Peyer's patch (tissue), 4 donors: Measurements from ENCODE around the gene C1QTNF9. TPM values are rescaled to one million over a fixed set of nuclear protein-coding genes. Genes with fewer than 3 reads are reported as not detected.
"Not testable (repeated sequence)": the region's sequence is repeated elsewhere in the genome, so short reads cannot be mapped to it uniquely, and the experiment has no call there.

Experiments
- DNase-seq, 3 donors: peaks; one replicate each; pipeline ENCODE4 v3.0.0-alpha.2; 2017 to 2019
- H3K27ac ChIP-seq, 4 donors: fragments of 200-600 bp; sonication (generic); one replicate each; pipeline ENCODE4 v1.5.1; 2016 to 2019
- H3K27me3 ChIP-seq, 2 donors: fragments of 200-600 bp; sonication (generic); one replicate each; pipeline ENCODE4 v1.5.1; 2019
- H3K36me3 ChIP-seq, 3 donors: fragments of 200-600 bp; sonication (generic); one replicate each; pipeline ENCODE4 v1.5.1; 2016 to 2019
- H3K4me1 ChIP-seq, 4 donors: fragments of 200-600 bp; sonication (generic); one replicate each; pipeline ENCODE4 v1.5.1; 2016 to 2019
- H3K4me3 ChIP-seq, 4 donors: fragments of 200-600 bp; sonication (generic); 1 replicate in 3 of 4; 2 replicates in 1 of 4; pipeline ENCODE4 v1.5.1; 2016 to 2019; ENCODE audit warnings: mild to moderate bottlenecking in 1 of 4
- H3K9me3 ChIP-seq, 4 donors: fragments of 200-600 bp; sonication (generic); one replicate each; pipeline ENCODE4 v1.5.1; 2016 to 2019; ENCODE audit warnings: mild to moderate bottlenecking in 1 of 4
- POLR2A ChIP-seq, 2 donors: fragments of 450-650 bp; IDR thresholded peaks; one replicate each; pipeline ENCODE4 v1.5.1; 2017; ENCODE audit warnings: antibody characterized with exemption in 2 of 2, mild to moderate bottlenecking in 2 of 2, moderate library complexity in 2 of 2
- total RNA-seq, 4 donors: library from RNA; depleted of rRNA; stranded (reverse); fragments of >200 nt; gene quantifications; one replicate each; pipeline ENCODE4 v1.1.0, GENCODE V29; 2016
- TF ChIP-seq, protein P1 (sequence below), 6 experiments: fragments of 450-650 bp in 4 of 6; fragments of 200-600 bp in 2 of 6; sonication (generic) in 1 of 6; IDR thresholded peaks; one replicate each; pipeline ENCODE4 v1.5.1; 2017 to 2019; ENCODE audit warnings: antibody characterized with exemption in 6 of 6, mild to moderate bottlenecking in 3 of 6, moderate library complexity in 1 of 6

C1QTNF9 gene
- total RNA-seq, 4 donors from 2014 or later, result 0.40 TPM; not detected in 3

DNA sequence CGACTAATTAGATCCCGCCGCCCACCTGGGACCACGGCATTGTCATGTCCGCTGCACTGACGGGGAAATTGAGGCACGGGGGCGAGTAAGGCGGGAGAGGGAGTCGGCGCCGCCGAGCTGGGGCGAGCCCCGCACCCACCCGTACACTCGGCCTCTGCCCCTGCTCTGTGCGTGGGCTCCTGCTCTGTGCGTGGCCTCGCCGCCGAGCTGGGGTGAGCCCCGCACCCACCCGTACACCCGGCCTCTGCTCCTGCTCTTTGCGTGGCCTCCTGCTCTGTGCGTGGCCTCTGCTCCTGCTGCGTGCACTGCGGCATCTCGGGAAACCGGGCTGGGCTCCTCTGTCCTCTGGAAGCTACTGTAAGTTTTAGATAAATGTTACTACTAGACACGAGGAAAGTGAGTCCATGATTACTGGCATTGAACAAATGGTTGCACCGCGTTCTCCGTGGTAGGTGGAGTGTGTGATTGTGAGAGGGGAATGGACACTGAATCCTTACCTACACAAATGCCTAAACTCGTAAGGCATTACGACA, 826 bp upstream of the C1QTNF9 start:
- Histone ChIP-seq H3K27ac (no peak overlapping the region), H3K27me3 (no peaks in the 10 kb centered on the region), H3K4me1 (no peaks in the 10 kb centered on the region), H3K36me3 (peaks cover 0 to 11% (median 0%) of the 10 kb centered on the region in 3 donors), H3K9me3 (no peaks in the 10 kb centered on the region), H3K4me3 (no peak overlapping the region)
- DNase-seq, result no peak
- no peak for TF ChIP-seq POLR2A (IDR thresholded peaks at IDR 0.05)
- TF ChIP-seq, protein P1, sequence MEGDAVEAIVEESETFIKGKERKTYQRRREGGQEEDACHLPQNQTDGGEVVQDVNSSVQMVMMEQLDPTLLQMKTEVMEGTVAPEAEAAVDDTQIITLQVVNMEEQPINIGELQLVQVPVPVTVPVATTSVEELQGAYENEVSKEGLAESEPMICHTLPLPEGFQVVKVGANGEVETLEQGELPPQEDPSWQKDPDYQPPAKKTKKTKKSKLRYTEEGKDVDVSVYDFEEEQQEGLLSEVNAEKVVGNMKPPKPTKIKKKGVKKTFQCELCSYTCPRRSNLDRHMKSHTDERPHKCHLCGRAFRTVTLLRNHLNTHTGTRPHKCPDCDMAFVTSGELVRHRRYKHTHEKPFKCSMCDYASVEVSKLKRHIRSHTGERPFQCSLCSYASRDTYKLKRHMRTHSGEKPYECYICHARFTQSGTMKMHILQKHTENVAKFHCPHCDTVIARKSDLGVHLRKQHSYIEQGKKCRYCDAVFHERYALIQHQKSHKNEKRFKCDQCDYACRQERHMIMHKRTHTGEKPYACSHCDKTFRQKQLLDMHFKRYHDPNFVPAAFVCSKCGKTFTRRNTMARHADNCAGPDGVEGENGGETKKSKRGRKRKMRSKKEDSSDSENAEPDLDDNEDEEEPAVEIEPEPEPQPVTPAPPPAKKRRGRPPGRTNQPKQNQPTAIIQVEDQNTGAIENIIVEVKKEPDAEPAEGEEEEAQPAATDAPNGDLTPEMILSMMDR (IDR thresholded peaks at IDR 0.05), result no peak

- TF ChIP-seq, protein P1 (IDR thresholded peaks at IDR 0.05), result peak in 2 of 6 experiments; percentile 27 to 37
- TF ChIP-seq POLR2A (IDR thresholded peaks at IDR 0.05), result no peak
- Histone ChIP-seq H3K36me3 (no peaks in the 10 kb centered on the region), H3K9me3 (no peaks in the 10 kb centered on the region), H3K27ac (no peak overlapping the region), H3K4me1 (no peaks in the 10 kb centered on the region), H3K27me3 (no peaks in the 10 kb centered on the region), H3K4me3 (no peak overlapping the region)
- no peak for DNase-seq
These were observed 4.1 kb downstream of the C1QTNF9 start for GRCh38 chr13:24313439-24313838.

- H3K4me1 ChIP-seq, H3K9me3 ChIP-seq, DNase-seq, H3K27ac ChIP-seq, H3K36me3 ChIP-seq, H3K27me3 ChIP-seq, H3K4me3 ChIP-seq: not testable (repeated sequence)
These were observed 8.5 kb downstream of the C1QTNF9 start for GRCh38 chr13:24317835-24318234.

- H3K4me1 ChIP-seq, H3K9me3 ChIP-seq, H3K27me3 ChIP-seq, H3K27ac ChIP-seq, DNase-seq, H3K36me3 ChIP-seq, H3K4me3 ChIP-seq: not testable (repeated sequence)
These were observed 9.5 kb downstream of the C1QTNF9 start for GRCh38 chr13:24318878-24319277.

GRCh38 chr13:24319641-24320040, 10.3 kb downstream of the C1QTNF9 start:
- not testable (repeated sequence) for H3K27me3 ChIP-seq, DNase-seq, H3K4me1 ChIP-seq, H3K9me3 ChIP-seq, H3K27ac ChIP-seq, H3K36me3 ChIP-seq, H3K4me3 ChIP-seq

DNA sequence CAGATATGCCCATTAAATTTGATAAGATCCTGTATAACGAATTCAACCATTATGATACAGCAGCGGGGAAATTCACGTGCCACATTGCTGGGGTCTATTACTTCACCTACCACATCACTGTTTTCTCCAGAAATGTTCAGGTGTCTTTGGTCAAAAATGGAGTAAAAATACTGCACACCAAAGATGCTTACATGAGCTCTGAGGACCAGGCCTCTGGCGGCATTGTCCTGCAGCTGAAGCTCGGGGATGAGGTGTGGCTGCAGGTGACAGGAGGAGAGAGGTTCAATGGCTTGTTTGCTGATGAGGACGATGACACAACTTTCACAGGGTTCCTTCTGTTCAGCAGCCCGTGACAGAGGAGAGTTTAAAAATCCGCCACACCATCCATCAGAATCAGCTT, 12.0 kb downstream of the C1QTNF9 start:
- not testable (repeated sequence) for H3K4me3 ChIP-seq, H3K36me3 ChIP-seq, H3K9me3 ChIP-seq, H3K4me1 ChIP-seq, H3K27me3 ChIP-seq, H3K27ac ChIP-seq, DNase-seq

DNA sequence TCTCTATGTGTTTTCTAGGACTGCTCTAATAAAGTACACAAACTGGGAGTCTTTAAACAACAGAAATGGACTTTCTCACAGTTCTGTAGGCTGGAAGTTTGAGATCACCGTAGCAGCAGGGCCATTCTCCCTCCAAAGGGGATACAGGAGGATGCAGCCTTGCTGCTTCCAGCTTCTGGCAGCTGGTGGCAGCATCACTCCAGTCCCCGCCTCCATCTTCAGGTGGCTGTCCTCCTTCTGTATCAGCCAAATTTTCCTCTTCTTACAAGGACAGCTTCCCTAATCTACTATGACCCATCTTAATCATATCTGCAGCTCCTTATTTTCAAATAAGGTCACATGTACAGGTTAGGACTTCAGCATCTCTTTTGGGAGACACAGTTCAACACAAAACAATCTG, 13.1 kb downstream of the C1QTNF9 start:
- not testable (repeated sequence) for DNase-seq, H3K4me1 ChIP-seq, H3K27me3 ChIP-seq, H3K4me3 ChIP-seq, H3K27ac ChIP-seq, H3K9me3 ChIP-seq, H3K36me3 ChIP-seq
- TF ChIP-seq, protein P1 (IDR thresholded peaks at IDR 0.05), result peak in 3 of 6 experiments; percentile 33 to 53 (median 44)

DNA sequence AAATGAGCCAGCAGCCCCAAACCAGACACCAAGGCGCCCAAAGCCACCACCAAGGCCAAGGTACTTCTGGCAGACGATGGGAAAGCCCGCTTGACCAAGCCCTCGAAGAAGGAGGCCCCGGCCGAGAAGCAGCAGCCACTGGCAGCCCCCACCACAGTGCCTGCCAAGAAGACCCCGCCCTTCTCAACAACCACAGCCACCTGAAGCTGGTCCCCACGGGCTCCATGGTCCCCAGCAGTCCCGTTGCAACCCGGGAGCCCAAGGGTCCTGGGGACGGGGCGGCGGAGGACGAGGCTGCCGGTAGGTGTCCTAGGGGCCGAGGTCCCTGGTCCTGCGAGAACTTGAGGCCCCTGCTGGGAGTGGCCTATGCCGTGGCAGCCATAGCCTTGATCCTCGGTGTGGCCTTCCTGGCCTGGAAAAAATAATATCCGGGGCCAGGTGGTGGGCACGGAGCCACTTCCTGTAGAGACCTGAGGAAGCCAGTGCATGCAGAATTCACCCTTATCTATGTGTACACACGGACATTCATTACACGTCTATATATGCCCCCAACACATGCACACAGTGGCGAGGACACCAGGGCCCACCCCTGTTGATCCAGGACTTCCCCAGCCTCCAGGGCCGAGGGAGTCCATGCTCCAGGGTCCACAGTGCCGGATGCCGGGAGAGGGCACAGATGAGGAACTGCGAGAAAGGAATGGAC, 13.8 kb downstream of the C1QTNF9 start:
- TF ChIP-seq, protein P1 (IDR thresholded peaks at IDR 0.05), result no peak
- TF ChIP-seq POLR2A (IDR thresholded peaks at IDR 0.05), result no peak
- DNase-seq, result no peak
- H3K9me3 ChIP-seq, result no peaks in the 10 kb centered on the region
- no peak overlapping the region for H3K27ac ChIP-seq
- no peak overlapping the region for H3K4me3 ChIP-seq
- no peaks in the 10 kb centered on the region for H3K36me3 ChIP-seq
- no peaks in the 10 kb centered on the region for H3K27me3 ChIP-seq
- H3K4me1 ChIP-seq, result no peaks in the 10 kb centered on the region
